Adrenal gland (tissue), 5 donors: ENCODE measurements around the gene NRAP.

Experiments used
- POLR2A ChIP-seq, 2 donors: fragments of 450-650 bp; IDR thresholded peaks; one replicate each; pipeline ENCODE4 v1.6.1; 2017; ENCODE audit warnings: antibody characterized with exemption in 2 of 2, mild to moderate bottlenecking in 2 of 2, moderate library complexity in 1 of 2
- TF ChIP-seq, protein P1 (sequence below), 6 experiments: fragments of 450-650 bp in 4 of 6; fragments of 200-600 bp in 2 of 6; sonication (generic) in 1 of 6; IDR thresholded peaks; 1 replicate in 5 of 6; 2 replicates in 1 of 6; pipeline versions ENCODE4 v1.5.1 to v1.8.0; 2016 to 2021; ENCODE audit warnings: antibody characterized with exemption in 6 of 6, mild to moderate bottlenecking in 2 of 6, moderate library complexity in 1 of 6
- donor health status: DM: no; HTN: no; CAD: no.

DNA sequence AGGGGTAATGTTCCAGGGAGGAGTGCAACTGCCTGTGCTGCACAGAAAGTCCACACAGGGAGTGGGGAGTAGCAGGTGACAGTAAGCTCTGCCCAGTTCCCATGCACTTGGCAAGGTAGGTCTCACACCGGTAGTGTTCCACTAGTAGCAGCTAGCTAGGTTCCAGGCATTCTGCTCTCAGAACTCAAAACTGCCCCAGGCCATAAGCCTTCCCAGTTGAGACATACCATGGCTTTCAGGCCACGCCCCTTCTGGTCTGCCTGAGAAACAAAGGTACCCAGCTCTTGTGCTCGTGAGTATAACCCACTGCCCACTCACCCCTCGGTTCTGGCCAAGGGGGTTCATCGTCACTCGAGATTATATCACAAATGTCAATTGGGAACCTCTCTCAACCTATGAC, 28.4 kb upstream of the NRAP start:
- TF ChIP-seq, protein P1, sequence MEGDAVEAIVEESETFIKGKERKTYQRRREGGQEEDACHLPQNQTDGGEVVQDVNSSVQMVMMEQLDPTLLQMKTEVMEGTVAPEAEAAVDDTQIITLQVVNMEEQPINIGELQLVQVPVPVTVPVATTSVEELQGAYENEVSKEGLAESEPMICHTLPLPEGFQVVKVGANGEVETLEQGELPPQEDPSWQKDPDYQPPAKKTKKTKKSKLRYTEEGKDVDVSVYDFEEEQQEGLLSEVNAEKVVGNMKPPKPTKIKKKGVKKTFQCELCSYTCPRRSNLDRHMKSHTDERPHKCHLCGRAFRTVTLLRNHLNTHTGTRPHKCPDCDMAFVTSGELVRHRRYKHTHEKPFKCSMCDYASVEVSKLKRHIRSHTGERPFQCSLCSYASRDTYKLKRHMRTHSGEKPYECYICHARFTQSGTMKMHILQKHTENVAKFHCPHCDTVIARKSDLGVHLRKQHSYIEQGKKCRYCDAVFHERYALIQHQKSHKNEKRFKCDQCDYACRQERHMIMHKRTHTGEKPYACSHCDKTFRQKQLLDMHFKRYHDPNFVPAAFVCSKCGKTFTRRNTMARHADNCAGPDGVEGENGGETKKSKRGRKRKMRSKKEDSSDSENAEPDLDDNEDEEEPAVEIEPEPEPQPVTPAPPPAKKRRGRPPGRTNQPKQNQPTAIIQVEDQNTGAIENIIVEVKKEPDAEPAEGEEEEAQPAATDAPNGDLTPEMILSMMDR (IDR thresholded peaks at IDR 0.05): no peak
- no peak for TF ChIP-seq POLR2A (IDR thresholded peaks at IDR 0.05)
